Brain microvascular endothelial cell (primary cell): ENCODE data around the gene C20orf144.

Source experiments
- DNase-seq: peaks from one replicate; pipeline ENCODE4 v3.0.0-alpha.2; 2020
- H3K27ac ChIP-seq: fragments of 250-450 bp; sonication (Bioruptor Pico); 2 replicates; pipeline ENCODE4 v1.5.1; 2020; ENCODE audit warnings: mild to moderate bottlenecking, moderate library complexity
- H3K27me3 ChIP-seq: fragments of 250-450 bp; sonication (Bioruptor Pico); replicated peaks from 2 replicates; pipeline ENCODE4 v1.5.1; 2020; ENCODE audit warnings: mild to moderate bottlenecking
- H3K36me3 ChIP-seq: fragments of 250-450 bp; sonication (Bioruptor Pico); replicated peaks from 2 replicates; pipeline ENCODE4 v1.5.1; 2020; ENCODE audit warnings: mild to moderate bottlenecking
- H3K4me3 ChIP-seq: 2 replicates; pipeline ENCODE4 v1.5.1; 2011; ENCODE audit warnings: low read depth, mild to moderate bottlenecking, control low read depth, low read length, moderate library complexity
- CTCF ChIP-seq: IDR thresholded peaks from 2 replicates; pipeline ENCODE4 v1.5.1; 2011; ENCODE audit warnings: low read depth, mild to moderate bottlenecking, moderate library complexity, low read length, control low read depth, inconsistent platforms; ENCODE audit errors: missing control alignments
- in situ Hi-C: cut with HindIII; loops from 2 replicates; pipeline ENCODE4 v1.10.0; 2017; ENCODE audit warnings: low sequenced_read_pairs, low pct_ligation_motif_present

The C20orf144 gene

DNA sequence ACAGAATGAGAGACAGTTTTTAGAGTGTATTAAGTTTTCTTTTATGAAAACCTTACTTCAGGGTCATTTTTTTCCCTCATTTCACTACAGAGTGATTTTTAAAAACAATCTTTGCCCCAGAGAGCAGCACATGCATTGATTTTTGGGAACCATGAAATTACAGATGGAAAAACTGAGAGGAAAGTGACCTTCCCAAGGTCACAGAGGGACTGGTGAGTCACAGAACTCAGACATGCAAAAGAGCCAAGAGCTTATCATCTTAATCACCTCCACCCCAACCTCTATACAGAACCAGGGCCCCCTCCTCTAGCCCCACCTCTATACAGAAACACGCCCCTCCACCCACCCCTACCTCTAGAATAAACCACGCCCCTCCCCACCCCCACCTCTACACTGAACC lies 47.3 kb downstream of the C20orf144 start:
- no peak for TF ChIP-seq CTCF
- in situ Hi-C loops = no loop called here
- no peak overlapping the region for H3K4me3 ChIP-seq
- H3K36me3 ChIP-seq = no peaks in the 10 kb centered on the region
- no peaks in the 10 kb centered on the region for H3K27me3 ChIP-seq
- H3K27ac ChIP-seq = no peak overlapping the region
- DNase-seq = no peak

- H3K36me3 ChIP-seq = no peaks in the 10 kb centered on the region
- no peak for TF ChIP-seq CTCF
- in situ Hi-C loops = no loop called here
Observed at GRCh38 chr20:33709905-33710541, 47.9 kb downstream of the C20orf144 start.

DNA sequence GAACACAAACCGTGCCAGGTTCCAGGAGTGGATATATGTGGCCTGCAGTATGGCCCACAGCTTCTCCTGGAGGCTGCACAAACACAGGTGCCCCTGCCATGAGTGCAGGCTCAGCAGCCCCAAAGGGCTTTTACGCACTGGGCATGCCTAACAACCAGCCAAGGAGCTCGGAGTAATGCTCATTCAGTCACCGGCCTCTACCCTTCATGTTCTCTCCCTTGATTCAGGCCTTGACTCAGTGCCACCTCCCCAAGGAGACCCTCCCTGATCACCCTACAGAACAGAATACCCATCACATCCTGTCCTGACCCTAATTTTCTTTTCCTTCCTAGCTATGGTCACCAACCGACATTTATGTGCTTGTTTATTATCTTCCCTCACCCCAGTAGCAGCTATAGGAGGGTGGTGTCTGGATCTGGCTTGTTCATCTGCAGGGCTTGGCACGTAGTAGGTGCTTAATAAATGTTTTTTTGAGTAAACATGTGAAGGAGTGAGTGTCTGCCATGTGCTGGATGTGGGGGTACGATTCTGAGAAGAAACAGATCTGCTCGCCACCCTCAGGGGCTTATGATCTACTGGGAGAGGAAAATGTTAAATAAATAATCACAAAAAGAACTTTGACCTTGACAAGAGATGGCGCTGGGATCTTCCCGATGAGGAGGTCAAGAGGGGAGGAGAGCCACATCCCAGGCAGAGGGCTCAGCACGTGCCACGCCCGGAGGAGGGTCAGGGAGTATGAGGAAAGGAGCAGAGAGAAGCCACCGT lies 48.7 kb downstream of the C20orf144 start:
- Histone ChIP-seq H3K4me3 (no peak overlapping the region), H3K36me3 (no peaks in the 10 kb centered on the region), H3K27me3 (no peaks in the 10 kb centered on the region), H3K27ac (no peak overlapping the region)
- TF ChIP-seq CTCF = no peak
- in situ Hi-C loops = no loop called here
- no peak for DNase-seq

More at GRCh38 chr20:33709905-33710541, 47.9 kb downstream of the C20orf144 start:
- Histone ChIP-seq H3K4me3 (no peak overlapping the region), H3K27me3 (no peaks in the 10 kb centered on the region), H3K27ac (no peak overlapping the region)
- DNase-seq = no peak

- DNase-seq = no peak
- Histone ChIP-seq H3K27me3 (no peaks in the 10 kb centered on the region), H3K27ac (no peak overlapping the region), H3K4me3 (no peak overlapping the region), H3K36me3 (no peaks in the 10 kb centered on the region)
- in situ Hi-C loops = no loop called here
- TF ChIP-seq CTCF = no peak
Observed at GRCh38 chr20:33711446-33711738, 49.3 kb downstream of the C20orf144 start.
